Measurements from ENCODE around the gene ABCC8. TPM values are rescaled to one million over a fixed set of nuclear protein-coding genes. Genes with fewer than 3 reads are reported as not detected.

ABCC8 gene
- total and polyA plus RNA-seq, 2 of the 8 experiments (the other 6 are each of a cell fraction or from before 2014, with no cell fraction given), result 3.7 to 4.9 TPM

DNA sequence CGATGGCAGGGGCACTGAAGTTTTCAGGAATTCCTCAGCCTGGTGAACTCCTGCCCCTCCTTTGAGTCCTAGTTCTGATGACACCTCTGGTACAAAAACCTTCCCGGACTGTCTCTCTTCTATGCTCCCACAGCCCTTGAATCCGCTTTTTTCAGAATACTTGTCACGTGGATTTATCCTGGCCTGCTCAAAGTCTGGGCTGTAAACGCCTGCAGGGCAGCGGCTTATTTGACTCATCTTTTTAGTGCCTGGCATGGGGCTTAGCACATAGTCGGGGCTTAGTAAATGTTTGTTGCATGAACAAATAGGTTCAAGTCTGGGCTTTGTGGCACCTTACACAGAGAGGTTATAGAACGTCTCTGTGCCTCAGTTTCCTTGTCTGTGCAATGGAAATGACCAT, 74.8 kb downstream of the ABCC8 start:
- H3K4ac ChIP-seq (replicated peaks; ENCODE audit: insufficient read length, low read depth, low read length), result no peak overlapping the region
- no peak overlapping the region for H4K91ac ChIP-seq (replicated peaks; ENCODE audit: insufficient read length, low read length)
- no peak overlapping the region for H2BK20ac ChIP-seq (ENCODE audit: low read length)
- H3K27ac ChIP-seq (ENCODE audit: low read depth, low read length), result no peak overlapping the region
- H3K36me3 ChIP-seq (ENCODE audit: control insufficient read depth in 2 of 4, insufficient read depth in 4 of 4, low read length in 3 of 4), result no peaks in the 10 kb centered on the region
- H3K27me3 ChIP-seq (replicated peaks in 1 of 4; ENCODE audit: control insufficient read depth in 3 of 4, extremely low read depth in 1 of 4, insufficient read depth in 3 of 4, low read length in 3 of 4), result no peaks in the 10 kb centered on the region
- no peak overlapping the region for H3K4me2 ChIP-seq (ENCODE audit: insufficient read depth in 1 of 2, low read depth in 2 of 2, low read length in 2 of 2)
- no peaks in the 10 kb centered on the region for H3K79me1 ChIP-seq (ENCODE audit: low read depth, low read length)
- no peak overlapping the region for H3K56ac ChIP-seq (replicated peaks; ENCODE audit: insufficient read length, low read depth, low read length)
- ChIA-PET POLR2A (ENCODE audit: partially characterized antibody) (interaction anchor here (1.4 kb wide), 1 partner anchor 11 kb away, joined by 6 read pairs; no protein-coding TSS in a partner anchor), CTCF (ENCODE audit: partially characterized antibody) (interaction anchor here (0.7 to 38.8 kb wide), 6 partner anchors 10 to 111 kb away, joined by 3 to 1414 read pairs (median 26); partner anchors contain the start of gene KCNJ11)
- no peak overlapping the region for H4K8ac ChIP-seq (ENCODE audit: extremely low read depth, insufficient read depth, low read length)
- no peak overlapping the region for H2BK5ac ChIP-seq (ENCODE audit: low read depth, low read length)
- no peaks in the 10 kb centered on the region for H3K4me1 ChIP-seq (replicated peaks in 1 of 4; ENCODE audit: control insufficient read depth in 3 of 4, insufficient read depth in 4 of 4, low read length in 3 of 4)
- no peaks in the 10 kb centered on the region for H3K23me2 ChIP-seq (ENCODE audit: low read depth, low read length)
- no peak overlapping the region for H3K14ac ChIP-seq (ENCODE audit: insufficient read length)
- H3K9me3 ChIP-seq (ENCODE audit: insufficient read depth in 2 of 2, low read depth in 1 of 2, low read length in 1 of 2), result no peaks in the 10 kb centered on the region
- no peak overlapping the region for H2BK120ac ChIP-seq (replicated peaks; ENCODE audit: low read depth, low read length)
- H3K79me2 ChIP-seq (ENCODE audit: control insufficient read depth in 1 of 2, insufficient read depth in 2 of 2, low read length in 2 of 2), result no peaks in the 10 kb centered on the region
- H3K18ac ChIP-seq (ENCODE audit: extremely low read depth, low read length), result no peak overlapping the region
- 90% methylated on average over 8 of the region's 8 CpGs; no CpG with 5 or more reads in 1 of the 2 experiments for WGBS, 2 experiments (ENCODE audit: extremely low coverage in 1 of 2, insufficient coverage in 1 of 2, insufficient read length in 1 of 2, insufficient replicate concordance in 2 of 2, low coverage in 1 of 2, low lambda C conversion rate in 2 of 2, missing lambda C conversion rate in 1 of 2)
- DNase-seq (ENCODE audit: low read depth in 1 of 2, low spot score in 2 of 2), result no peak
- H3K4me3 ChIP-seq (ENCODE audit: extremely low read depth in 1 of 4, insufficient read depth in 2 of 4, low read depth in 3 of 4, low read length in 4 of 4), result no peak overlapping the region
- H3K9ac ChIP-seq (replicated peaks in 1 of 4; ENCODE audit: extremely low read depth in 1 of 4, low read depth in 3 of 4, low read length in 3 of 4), result no peak overlapping the region
- H2AK5ac ChIP-seq (ENCODE audit: low read depth, low read length), result no peak overlapping the region
- H2BK12ac ChIP-seq (ENCODE audit: low read depth, low read length), result no peak overlapping the region
- no peak overlapping the region for H4K5ac ChIP-seq (ENCODE audit: insufficient read length, low read depth, low read length)
- no peak for FAIRE-seq
- no peak overlapping the region for H2AFZ ChIP-seq (ENCODE audit: low read length)
- no peak overlapping the region for H3K23ac ChIP-seq (ENCODE audit: insufficient read length)
- H4K20me1 ChIP-seq (replicated peaks in 1 of 2; ENCODE audit: control insufficient read depth in 1 of 2, insufficient read depth in 2 of 2, low read length in 2 of 2), result no peaks in the 10 kb centered on the region
- no peak overlapping the region for H2BK15ac ChIP-seq (ENCODE audit: low read length)
- TF ChIP-seq EP300 (IDR thresholded peaks at IDR 0.05; ENCODE audit: borderline replicate concordance in 1 of 2, low read depth in 2 of 2, low read length in 2 of 2), result no peak
- TF ChIP-seq SIRT6 (IDR thresholded peaks at IDR 0.05; ENCODE audit: low read length), result no peak
- TF ChIP-seq CBX5 (IDR thresholded peaks at IDR 0.05; ENCODE audit: low read depth, low read length), result no peak
- TF ChIP-seq CHD1 (IDR thresholded peaks at IDR 0.05; ENCODE audit: low read depth, low read length), result no peak
- no peak for TF ChIP-seq POU5F1 (IDR thresholded peaks at IDR 0.05; ENCODE audit: low read depth, low read length)
- TF ChIP-seq JUND (IDR thresholded peaks at IDR 0.05; ENCODE audit: low read length), result no peak
- no peak for TF ChIP-seq ASH2L (IDR thresholded peaks at IDR 0.05; ENCODE audit: low read length)
- TF ChIP-seq PHF8 (conservative IDR thresholded peaks at IDR 0.05; ENCODE audit: low read depth, low read length), result no peak
- TF ChIP-seq RNF2 (IDR thresholded peaks at IDR 0.05; ENCODE audit: borderline replicate concordance, low read depth, low read length, missing control alignments, poor library complexity, severe bottlenecking), result no peak
- no peak for TF ChIP-seq GABPA (IDR thresholded peaks at IDR 0.05; ENCODE audit: borderline replicate concordance, insufficient read depth, low read length)
- TF ChIP-seq RAD21 (IDR thresholded peaks at IDR 0.05 in 1 of 2, conservative IDR thresholded peaks at IDR 0.05 in 1 of 2; ENCODE audit: low read depth in 2 of 2, low read length in 2 of 2), result no peak
- no peak for TF ChIP-seq POLR2AphosphoS5 (IDR thresholded peaks at IDR 0.05; ENCODE audit: low read depth, low read length)
- no peak for TF ChIP-seq HDAC2 (IDR thresholded peaks at IDR 0.05; ENCODE audit: borderline replicate concordance in 1 of 2, low read depth in 2 of 2, low read length in 2 of 2)
